Measurements from ENCODE around the gene GABARAPL2.

DNA sequence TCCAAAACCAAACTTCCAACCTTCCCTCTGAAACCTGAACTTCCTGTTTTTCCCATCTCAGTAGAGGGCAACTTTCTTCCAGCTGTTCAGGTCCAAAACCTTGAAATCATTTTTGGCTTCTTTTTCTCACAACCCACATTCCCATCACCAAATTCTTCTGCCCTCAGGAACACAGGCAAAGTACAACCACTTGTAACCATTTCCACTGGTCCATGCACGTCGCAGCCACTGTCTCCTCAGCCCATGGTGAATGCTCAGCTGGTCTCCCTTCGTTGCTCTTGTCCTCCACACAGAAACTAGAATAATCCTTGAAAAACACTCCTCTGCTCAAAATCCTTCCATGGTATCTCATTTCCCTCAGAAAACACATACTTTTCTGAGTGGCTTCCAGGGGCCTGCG lies 60.6 kb downstream of the GABARAPL2 start:
- TF ChIP-seq, protein P1, sequence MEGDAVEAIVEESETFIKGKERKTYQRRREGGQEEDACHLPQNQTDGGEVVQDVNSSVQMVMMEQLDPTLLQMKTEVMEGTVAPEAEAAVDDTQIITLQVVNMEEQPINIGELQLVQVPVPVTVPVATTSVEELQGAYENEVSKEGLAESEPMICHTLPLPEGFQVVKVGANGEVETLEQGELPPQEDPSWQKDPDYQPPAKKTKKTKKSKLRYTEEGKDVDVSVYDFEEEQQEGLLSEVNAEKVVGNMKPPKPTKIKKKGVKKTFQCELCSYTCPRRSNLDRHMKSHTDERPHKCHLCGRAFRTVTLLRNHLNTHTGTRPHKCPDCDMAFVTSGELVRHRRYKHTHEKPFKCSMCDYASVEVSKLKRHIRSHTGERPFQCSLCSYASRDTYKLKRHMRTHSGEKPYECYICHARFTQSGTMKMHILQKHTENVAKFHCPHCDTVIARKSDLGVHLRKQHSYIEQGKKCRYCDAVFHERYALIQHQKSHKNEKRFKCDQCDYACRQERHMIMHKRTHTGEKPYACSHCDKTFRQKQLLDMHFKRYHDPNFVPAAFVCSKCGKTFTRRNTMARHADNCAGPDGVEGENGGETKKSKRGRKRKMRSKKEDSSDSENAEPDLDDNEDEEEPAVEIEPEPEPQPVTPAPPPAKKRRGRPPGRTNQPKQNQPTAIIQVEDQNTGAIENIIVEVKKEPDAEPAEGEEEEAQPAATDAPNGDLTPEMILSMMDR (IDR thresholded peaks at IDR 0.05) = no peak
- no peak for TF ChIP-seq POLR2A (IDR thresholded peaks at IDR 0.05)

Measured in adrenal gland (tissue), 5 donors.